NCI-H1436 (cell line): ENCODE data around the gene CCDC102B.
"Not testable (repeated sequence)": the region's sequence is repeated elsewhere in the genome, so short reads cannot be mapped to it uniquely, and the experiment has no call there.

Experiments
- DNase-seq: peaks from one replicate; lab custom pipeline; 2025; lab: John Stamatoyannopoulos, UW

The CCDC102B gene

GRCh38 chr18:68909579-68909978 is 111.7 kb downstream of the CCDC102B start:
- DNase-seq = no peak

GRCh38 chr18:68915061-68915460 is 117.2 kb downstream of the CCDC102B start:
- DNase-seq = no peak

- DNase-seq = no peak
These were observed 118.9 kb downstream of the CCDC102B start for GRCh38 chr18:68916734-68917133.

DNA sequence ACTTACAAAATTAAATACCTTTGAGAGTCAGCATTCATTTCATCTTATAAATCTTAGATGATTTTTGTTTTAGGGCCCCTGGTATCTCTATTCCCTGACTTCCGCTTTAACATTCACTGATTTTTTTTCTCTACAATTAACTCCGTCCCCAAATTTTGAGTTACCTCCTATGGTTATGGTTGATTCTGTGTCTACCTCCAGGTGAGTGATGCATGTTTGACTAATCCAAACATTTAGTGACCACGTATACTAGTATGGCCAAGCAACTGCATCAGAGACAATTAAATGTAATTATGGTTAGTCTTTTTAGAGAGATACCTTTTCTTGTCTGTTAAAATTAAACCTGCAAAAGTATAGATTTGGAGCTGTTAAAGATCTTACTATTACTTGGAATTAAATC is 120.3 kb downstream of the CCDC102B start:
- no peak for DNase-seq

- no peak for DNase-seq
These were observed 122.0 kb downstream of the CCDC102B start for GRCh38 chr18:68919900-68920299.

DNA sequence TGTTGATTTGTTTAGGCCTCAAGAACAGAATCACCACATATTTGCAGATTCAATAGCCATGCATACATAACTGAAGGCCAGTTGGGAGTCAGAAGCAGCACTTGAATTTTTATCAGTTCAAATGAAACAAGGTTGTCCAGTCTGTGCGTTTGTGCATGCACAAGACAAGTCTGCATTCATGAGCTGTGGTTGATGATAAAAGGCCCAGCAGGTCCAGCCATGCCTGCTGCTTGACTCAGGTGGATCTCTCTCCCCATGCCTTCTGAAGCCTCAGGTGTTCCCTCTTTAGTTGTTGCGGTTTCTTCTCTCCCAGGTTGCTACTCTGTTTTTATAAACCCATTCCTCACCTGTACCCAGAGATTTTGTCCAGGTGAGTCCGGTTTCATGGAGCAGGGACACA is 124.5 kb downstream of the CCDC102B start:
- no peak for DNase-seq

- DNase-seq = no peak
These were observed 127.4 kb downstream of the CCDC102B start for GRCh38 chr18:68925268-68925667.

DNA sequence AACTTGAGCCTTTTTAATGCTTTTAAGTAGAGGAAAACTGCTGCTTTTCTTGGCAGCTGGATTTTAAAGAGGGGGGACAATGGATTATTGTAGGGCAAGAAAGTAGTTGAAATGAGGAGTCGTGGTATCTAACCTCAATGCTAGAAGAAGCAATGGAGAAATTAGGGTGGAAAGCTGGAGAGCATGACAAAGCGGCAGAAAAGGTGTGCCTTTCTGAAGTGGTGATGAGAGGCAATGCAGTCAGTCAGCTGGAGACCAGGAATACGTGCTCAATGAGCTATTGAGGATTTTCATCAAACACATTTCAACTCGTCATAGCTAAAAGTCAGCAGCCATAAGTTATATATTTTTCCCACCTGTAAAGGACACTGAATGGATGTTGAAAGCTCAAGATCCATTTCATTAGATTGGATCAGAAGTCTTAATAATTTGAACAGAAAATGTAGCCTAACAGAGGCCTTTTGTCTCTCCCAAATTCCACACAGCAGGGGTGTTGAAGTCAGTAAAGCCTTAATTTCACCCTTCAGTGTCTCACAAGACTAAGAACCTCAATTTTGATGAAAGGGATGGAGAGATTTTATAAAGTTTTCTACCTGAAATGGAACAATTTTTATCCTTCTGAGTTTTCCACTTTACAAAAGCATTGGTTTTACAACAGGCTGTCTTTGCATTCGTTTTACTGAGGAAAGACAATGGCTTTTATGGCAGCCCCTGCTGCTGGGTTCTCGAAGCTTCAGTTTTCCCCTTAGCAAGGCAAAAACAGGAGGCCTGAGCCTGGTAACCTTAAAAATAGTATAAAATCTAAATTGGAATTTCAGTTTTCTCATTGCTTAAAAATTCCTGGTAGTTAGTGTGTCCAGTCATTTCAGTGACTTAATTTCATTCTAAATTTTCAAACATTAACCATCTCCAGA is 131.1 kb downstream of the CCDC102B start:
- no peak for DNase-seq

GRCh38 chr18:68935686-68936085 is 137.8 kb downstream of the CCDC102B start:
- DNase-seq = no peak

DNA sequence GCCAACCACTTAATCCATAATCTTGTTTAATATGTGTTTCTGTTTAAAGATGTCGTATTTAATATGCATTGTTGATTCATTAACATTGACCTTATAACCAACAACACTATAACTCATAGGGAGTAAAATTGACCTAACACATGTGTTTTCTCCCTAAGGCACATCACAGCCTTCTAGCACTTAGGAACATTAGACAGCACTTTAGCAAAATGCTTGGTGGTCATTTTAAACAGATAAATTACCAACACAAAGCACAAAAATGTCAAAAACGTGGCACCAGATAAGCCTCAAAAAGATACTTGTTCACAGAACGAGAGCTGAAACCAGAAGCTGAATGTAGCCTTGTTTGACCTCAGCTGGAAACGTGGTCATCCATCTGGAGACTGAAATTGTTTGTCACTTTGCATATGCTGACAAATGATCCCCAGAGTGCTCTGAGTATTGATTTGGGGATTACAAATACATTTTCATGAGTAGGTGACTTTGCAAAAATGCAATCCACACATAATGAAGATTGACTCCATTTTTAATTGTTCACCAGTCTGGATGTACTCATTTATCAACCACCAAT is 139.2 kb downstream of the CCDC102B start:
- no peak for DNase-seq

- DNase-seq = no peak
These were observed 142.2 kb downstream of the CCDC102B start for GRCh38 chr18:68940039-68940438.

GRCh38 chr18:68940754-68941153 is 142.9 kb downstream of the CCDC102B start:
- no peak for DNase-seq

GRCh38 chr18:68942230-68942629 is 144.3 kb downstream of the CCDC102B start:
- no peak for DNase-seq

- DNase-seq = not testable (repeated sequence)
These were observed 146.0 kb downstream of the CCDC102B start for GRCh38 chr18:68943861-68944260.

DNA sequence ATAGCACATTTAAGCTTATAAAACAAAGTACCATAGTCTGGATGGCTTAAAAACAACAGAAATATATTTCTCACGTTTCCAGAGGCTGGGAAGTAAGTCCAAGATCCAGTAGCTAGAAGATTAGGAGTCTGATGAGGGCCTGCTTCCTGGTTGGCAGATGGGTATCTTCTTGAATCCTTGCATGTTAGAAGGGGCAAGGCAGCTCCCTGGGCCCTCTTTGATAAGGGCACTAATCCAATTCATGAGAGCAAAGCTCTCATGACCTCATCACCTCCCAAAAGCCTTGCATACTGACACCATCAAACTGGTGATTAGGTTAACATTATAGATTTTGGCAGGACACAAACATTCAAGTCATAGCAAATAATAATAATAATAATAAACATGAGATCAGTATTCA is 146.4 kb downstream of the CCDC102B start:
- DNase-seq = no peak

DNA sequence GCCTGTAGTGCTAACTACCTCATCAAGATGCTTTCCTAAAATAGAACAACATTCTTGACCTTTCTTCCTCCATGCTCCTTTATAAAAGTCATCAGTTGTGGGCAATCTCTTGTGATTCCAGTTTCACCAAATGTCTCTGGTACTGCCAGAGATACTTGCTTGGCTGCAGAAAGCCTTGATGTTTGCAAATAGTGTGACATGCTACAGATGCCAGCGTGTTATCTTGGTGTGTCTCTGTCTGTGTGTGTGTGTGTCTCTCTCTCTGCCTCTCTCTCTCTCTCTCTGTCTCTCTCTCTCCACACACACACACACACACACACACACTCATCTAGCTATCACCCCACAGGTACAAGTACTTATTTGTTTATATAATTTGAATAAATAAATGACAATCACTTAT is 146.9 kb downstream of the CCDC102B start:
- DNase-seq = no peak

- no peak for DNase-seq
These were observed 150.7 kb downstream of the CCDC102B start for GRCh38 chr18:68948622-68949021.

GRCh38 chr18:68954738-68955137 is 156.9 kb downstream of the CCDC102B start:
- no peak for DNase-seq

GRCh38 chr18:68956650-68957049 is 158.8 kb downstream of the CCDC102B start:
- DNase-seq = no peak

GRCh38 chr18:68960355-68960754 is 162.5 kb downstream of the CCDC102B start:
- DNase-seq = no peak

DNA sequence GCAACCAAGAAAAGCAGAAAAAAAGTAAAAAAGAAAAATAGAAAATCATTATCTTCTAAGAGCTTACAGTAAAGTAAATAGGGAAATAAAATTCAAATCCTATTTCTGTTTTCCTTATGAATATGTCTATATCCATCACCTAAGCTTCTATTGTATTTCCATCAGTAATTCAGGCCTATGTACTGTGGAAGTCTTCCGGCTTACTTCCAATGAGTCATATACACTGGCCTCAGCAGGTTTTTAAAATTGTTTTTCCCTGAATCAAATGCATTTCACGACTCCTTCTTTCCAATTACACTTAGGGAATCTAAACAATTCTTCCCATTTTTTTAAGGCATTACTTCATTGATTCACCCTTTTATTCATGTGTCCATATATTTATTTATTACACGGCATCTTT is 164.7 kb downstream of the CCDC102B start:
- DNase-seq = no peak

GRCh38 chr18:68965817-68966216 is 167.9 kb downstream of the CCDC102B start:
- no peak for DNase-seq

GRCh38 chr18:68969027-68969426 is 171.1 kb downstream of the CCDC102B start:
- DNase-seq = no peak

- no peak for DNase-seq
These were observed 174.3 kb downstream of the CCDC102B start for GRCh38 chr18:68972176-68972575.
